ENCODE measurements around the gene PGAP2. TPM values are rescaled to one million over a fixed set of nuclear protein-coding genes. Genes with fewer than 3 reads are reported as not detected.
A peak's percentile ranks its signal among the peaks of the same experiment; 100 is the strongest.

The PGAP2 gene
- total and polyA plus RNA-seq, 8 donors: 13.5 to 32.9 (median 18.8) TPM

GRCh38 chr11:3843326-3843725 lies 35.0 kb downstream of the PGAP2 start:
- no peak for TF ChIP-seq CTCF (IDR thresholded peaks at IDR 0.05)
- Histone ChIP-seq H3K4me1 (peaks cover 0 to 8% (median 4%) of the 10 kb centered on the region in 3 donors), H3K9me3 (no peaks in the 10 kb centered on the region), H3K27ac (no peak overlapping the region), H3K27me3 (no peaks in the 10 kb centered on the region), H3K4me3 (no peak overlapping the region), H3K36me3 (no peaks in the 10 kb centered on the region)
- intact Hi-C loops (cut with DNase I): no loop called here
- FAIRE-seq: no peak
- ATAC-seq: no peak
- 78 to 84% methylated on average over 3 of the region's 3 CpGs for WGBS, 2 donors
- DNase-seq: no peak

GRCh38 chr11:3845246-3845645 lies 36.9 kb downstream of the PGAP2 start:
- WGBS, 2 donors: 92 to 98% methylated on average over 1 of the region's 1 CpG
- Histone ChIP-seq H3K36me3 (no peaks in the 10 kb centered on the region), H3K4me3 (no peak overlapping the region), H3K27ac (no peak overlapping the region), H3K9me3 (no peaks in the 10 kb centered on the region), H3K27me3 (no peaks in the 10 kb centered on the region), H3K4me1 (peaks cover 0 to 4% (median 0%) of the 10 kb centered on the region in 3 donors)
- intact Hi-C loops (cut with DNase I): loop anchor here in 1 of 3 donors (5.0 kb wide), 1 partner anchor 237 kb away; no protein-coding TSS in a partner anchor
- FAIRE-seq: no peak
- DNase-seq: no peak
- no peak for ATAC-seq
- TF ChIP-seq CTCF (IDR thresholded peaks at IDR 0.05): no peak

- TF ChIP-seq CTCF (IDR thresholded peaks at IDR 0.05): no peak
- no peaks in the 10 kb centered on the region for H3K27me3 ChIP-seq
- no peak overlapping the region for H3K4me3 ChIP-seq
- 74 to 76% methylated on average over 3 of the region's 3 CpGs for WGBS, 2 donors
- DNase-seq: no peak
- intact Hi-C loops (cut with DNase I): loop anchor here in 1 of 3 donors (5.0 kb wide), 1 partner anchor 237 kb away; no protein-coding TSS in a partner anchor
- no peak for FAIRE-seq
- no peak overlapping the region for H3K27ac ChIP-seq
- no peak for ATAC-seq
- no peaks in the 10 kb centered on the region for H3K9me3 ChIP-seq
- no peaks in the 10 kb centered on the region for H3K36me3 ChIP-seq
- peaks cover 0 to 4% (median 0%) of the 10 kb centered on the region in 3 donors for H3K4me1 ChIP-seq
These were observed 37.3 kb downstream of the PGAP2 start for GRCh38 chr11:3845670-3846069.

GRCh38 chr11:3849297-3849874 lies 41.0 kb downstream of the PGAP2 start:
- intact Hi-C loops (cut with DNase I): loop anchor here in 1 of 3 donors (5.0 kb wide), 1 partner anchor 233 kb away; no protein-coding TSS in a partner anchor
- Histone ChIP-seq H3K27me3 (no peaks in the 10 kb centered on the region), H3K27ac (no peak overlapping the region), H3K4me3 (no peak overlapping the region), H3K36me3 (no peaks in the 10 kb centered on the region), H3K4me1 (no peaks in the 10 kb centered on the region), H3K9me3 (no peaks in the 10 kb centered on the region)
- TF ChIP-seq CTCF (IDR thresholded peaks at IDR 0.05): peak; percentile 16 to 49 (median 34)
- WGBS, 2 donors: 58 to 59% methylated on average over 10 of the region's 10 CpGs
- FAIRE-seq: no peak
- peak; percentile 67 to 88 (median 85) for ATAC-seq
- DNase-seq: peak in 1 of 6 donors; percentile 48

GRCh38 chr11:3853545-3853842 lies 45.1 kb downstream of the PGAP2 start:
- DNase-seq (no peak), FAIRE-seq (no peak), ATAC-seq (no peak)
- Histone ChIP-seq H3K27ac (no peak overlapping the region), H3K36me3 (no peaks in the 10 kb centered on the region), H3K4me1 (peaks cover 5 to 19% (median 14%) of the 10 kb centered on the region in 3 donors), H3K9me3 (no peaks in the 10 kb centered on the region), H3K4me3 (no peak overlapping the region), H3K27me3 (no peaks in the 10 kb centered on the region)
- intact Hi-C loops (cut with DNase I): loop anchor here in 1 of 3 donors (5.0 kb wide), 1 partner anchor 219 kb away; no protein-coding TSS in a partner anchor
- 95 to 100% methylated on average over 1 of the region's 1 CpG for WGBS, 2 donors
- no peak for TF ChIP-seq CTCF (IDR thresholded peaks at IDR 0.05)

Measured in pancreas (tissue), 10 donors.